Neural cell (in vitro differentiated cells): Measurements from ENCODE around the gene DBP.

ENCODE experiments used
- CTCF ChIP-seq: fragments of 450-650 bp; IDR thresholded peaks from 2 replicates; pipeline ENCODE4 v1.5.1; 2014; ENCODE audit warnings: antibody characterized with exemption, mild to moderate bottlenecking, moderate library complexity; ENCODE audit not compliant: poor library complexity, severe bottlenecking
- EP300 ChIP-seq: fragments of 450-650 bp; conservative IDR thresholded peaks from 2 replicates; pipeline ENCODE4 v1.6.1; 2014; ENCODE audit warnings: antibody characterized with exemption, mild to moderate bottlenecking, moderate library complexity; ENCODE audit not compliant: poor library complexity, severe bottlenecking
- EZH2 ChIP-seq: fragments of 200-600, 300-800 bp; shearing (Covaris generic), sonication (generic); IDR thresholded peaks from 2 replicates; pipeline ENCODE4 v1.6.1; 2014; ENCODE audit warnings: antibody characterized with exemption, low read length, borderline replicate concordance, mild to moderate bottlenecking; ENCODE audit not compliant: insufficient read depth, poor library complexity, severe bottlenecking
- MXI1 ChIP-seq: fragments of 450-650 bp; conservative IDR thresholded peaks from 2 replicates; pipeline ENCODE4 v1.6.1; 2014; ENCODE audit warnings: antibody characterized with exemption, mild to moderate bottlenecking; ENCODE audit not compliant: poor library complexity, severe bottlenecking
- POLR2AphosphoS5 ChIP-seq: IDR thresholded peaks from 2 replicates; pipeline ENCODE4 v1.6.1; 2012
- RAD21 ChIP-seq: fragments of 450-650 bp; conservative IDR thresholded peaks from 2 replicates; pipeline ENCODE4 v1.6.1; 2014; ENCODE audit warnings: antibody characterized with exemption, mild to moderate bottlenecking, moderate library complexity
- REST ChIP-seq: IDR thresholded peaks from 2 replicates; pipeline ENCODE4 v1.6.1; 2012; ENCODE audit warnings: borderline replicate concordance
- SMC3 ChIP-seq: fragments of 450-650 bp; conservative IDR thresholded peaks from 2 replicates; pipeline ENCODE4 v1.6.1; 2014; ENCODE audit warnings: antibody characterized with exemption, mild to moderate bottlenecking, moderate library complexity; ENCODE audit not compliant: poor library complexity
- TAF1 ChIP-seq: IDR thresholded peaks from 2 replicates; pipeline ENCODE4 v1.6.1; 2012; ENCODE audit warnings: low read depth

- no peak for TF ChIP-seq EZH2
- no peak for TF ChIP-seq CTCF
- TF ChIP-seq MXI1: no peak
- TF ChIP-seq EP300: no peak
- no peak for TF ChIP-seq REST
- TF ChIP-seq SMC3: no peak
- TF ChIP-seq TAF1: no peak
- no peak for TF ChIP-seq POLR2AphosphoS5
- no peak for TF ChIP-seq RAD21
Measured at GRCh38 chr19:48681127-48681470, 43.9 kb upstream of the DBP start.
